Bronchial epithelial cell (primary cell): ENCODE data around the gene MAMLD1. TPM values are rescaled to one million over a fixed set of nuclear protein-coding genes. Genes with fewer than 3 reads are reported as not detected.

Experiments
- DNase-seq: peaks from one replicate; pipeline ENCODE4 v3.0.0-alpha.2; 2010; ENCODE audit warnings: low read depth
- FAIRE-seq: peaks from 2 replicates; lab custom pipeline; 2011; peaks lifted over from hg19 to GRCh38; lab: Jason Lieb, UNC
- H3K27me3 ChIP-seq: 2 replicates; pipeline ENCODE4 v1.5.1; 2011; ENCODE audit warnings: low read length; ENCODE audit not compliant: control insufficient read depth, insufficient read depth
- H3K36me3 ChIP-seq: 2 replicates; pipeline ENCODE4 v1.5.1; 2011; ENCODE audit warnings: low read length; ENCODE audit not compliant: control insufficient read depth, insufficient read depth
- H3K4me3 ChIP-seq: 2 replicates; pipeline ENCODE4 v1.5.1; 2011; ENCODE audit warnings: mild to moderate bottlenecking, low read depth, low read length, control low read depth
- CTCF ChIP-seq: IDR thresholded peaks from 2 replicates; pipeline ENCODE4 v1.5.1; 2011; ENCODE audit warnings: mild to moderate bottlenecking, moderate library complexity, low read length, control low read depth, inconsistent platforms; ENCODE audit not compliant: insufficient read depth, severe bottlenecking
- total RNA-seq: library from RNA; depleted of rRNA; stranded (reverse); fragments of >200 nt; gene quantifications from 2 replicates; pipeline ENCODE4 v1.2.1, GENCODE V29; 2014

The MAMLD1 gene
- total RNA-seq, 1 donor from 2014 or later, result under 0.01 TPM

GRCh38 chrX:150558424-150558823 lies 195.3 kb downstream of the MAMLD1 start:
- no peak for FAIRE-seq
- no peak for TF ChIP-seq CTCF
- Histone ChIP-seq H3K4me3 (no peak overlapping the region), H3K27me3 (no peaks in the 10 kb centered on the region), H3K36me3 (no peaks in the 10 kb centered on the region)
- no peak for DNase-seq

Other genes starting within 250 kb of the MAMLD1 start
- 11.3 and 15.2 TPM in 2 replicates for gene MTM1, start 205.3 kb downstream of the MAMLD1 start, total RNA-seq